C4-2B (cell line): ENCODE data around the gene FTCD.

ENCODE experiments used
- CTCF ChIP-seq: fragments of 450-650 bp; conservative IDR thresholded peaks from 2 replicates; pipeline ENCODE4 v1.5.1; 2017; ENCODE audit warnings: mild to moderate bottlenecking
- ZFX ChIP-seq: fragments of 450-650 bp; IDR thresholded peaks from 2 replicates; pipeline ENCODE4 v1.6.1; 2017

- TF ChIP-seq CTCF (no peak), ZFX (no peak)
Observed at GRCh38 chr21:46092811-46093667, 62.3 kb downstream of the FTCD start.
